ENCODE measurements around the gene SLC6A4.

- TF ChIP-seq, protein P1, sequence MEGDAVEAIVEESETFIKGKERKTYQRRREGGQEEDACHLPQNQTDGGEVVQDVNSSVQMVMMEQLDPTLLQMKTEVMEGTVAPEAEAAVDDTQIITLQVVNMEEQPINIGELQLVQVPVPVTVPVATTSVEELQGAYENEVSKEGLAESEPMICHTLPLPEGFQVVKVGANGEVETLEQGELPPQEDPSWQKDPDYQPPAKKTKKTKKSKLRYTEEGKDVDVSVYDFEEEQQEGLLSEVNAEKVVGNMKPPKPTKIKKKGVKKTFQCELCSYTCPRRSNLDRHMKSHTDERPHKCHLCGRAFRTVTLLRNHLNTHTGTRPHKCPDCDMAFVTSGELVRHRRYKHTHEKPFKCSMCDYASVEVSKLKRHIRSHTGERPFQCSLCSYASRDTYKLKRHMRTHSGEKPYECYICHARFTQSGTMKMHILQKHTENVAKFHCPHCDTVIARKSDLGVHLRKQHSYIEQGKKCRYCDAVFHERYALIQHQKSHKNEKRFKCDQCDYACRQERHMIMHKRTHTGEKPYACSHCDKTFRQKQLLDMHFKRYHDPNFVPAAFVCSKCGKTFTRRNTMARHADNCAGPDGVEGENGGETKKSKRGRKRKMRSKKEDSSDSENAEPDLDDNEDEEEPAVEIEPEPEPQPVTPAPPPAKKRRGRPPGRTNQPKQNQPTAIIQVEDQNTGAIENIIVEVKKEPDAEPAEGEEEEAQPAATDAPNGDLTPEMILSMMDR (IDR thresholded peaks at IDR 0.05) = no peak
- TF ChIP-seq POLR2A (IDR thresholded peaks at IDR 0.05) = no peak
Observed at GRCh38 chr17:30243568-30243967, 8.1 kb upstream of the SLC6A4 start.
